ENCODE measurements around the gene LPCAT1. TPM values are rescaled to one million over a fixed set of nuclear protein-coding genes. Genes with fewer than 3 reads are reported as not detected.
"Not testable (repeated sequence)": the region's sequence is repeated elsewhere in the genome, so short reads cannot be mapped to it uniquely, and the experiment has no call there.

LPCAT1 gene, protein sequence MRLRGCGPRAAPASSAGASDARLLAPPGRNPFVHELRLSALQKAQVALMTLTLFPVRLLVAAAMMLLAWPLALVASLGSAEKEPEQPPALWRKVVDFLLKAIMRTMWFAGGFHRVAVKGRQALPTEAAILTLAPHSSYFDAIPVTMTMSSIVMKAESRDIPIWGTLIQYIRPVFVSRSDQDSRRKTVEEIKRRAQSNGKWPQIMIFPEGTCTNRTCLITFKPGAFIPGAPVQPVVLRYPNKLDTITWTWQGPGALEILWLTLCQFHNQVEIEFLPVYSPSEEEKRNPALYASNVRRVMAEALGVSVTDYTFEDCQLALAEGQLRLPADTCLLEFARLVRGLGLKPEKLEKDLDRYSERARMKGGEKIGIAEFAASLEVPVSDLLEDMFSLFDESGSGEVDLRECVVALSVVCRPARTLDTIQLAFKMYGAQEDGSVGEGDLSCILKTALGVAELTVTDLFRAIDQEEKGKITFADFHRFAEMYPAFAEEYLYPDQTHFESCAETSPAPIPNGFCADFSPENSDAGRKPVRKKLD
- total RNA-seq (2012; rRNA removed) (17.7 and 22.2 TPM in 2 replicates), polyA plus RNA-seq (2012; rRNA removed) (31.5 and 33.6 TPM in 2 replicates), Bru-seq, nascent RNA (percentile 80 among the genes with signal in this experiment), BruChase-seq, experiment 1, labeled RNA remaining after a 6-hour chase (percentile 77 among the genes with signal in this experiment), BruChase-seq, experiment 2, labeled RNA remaining after a 2-hour chase (percentile 83 among the genes with signal in this experiment)
- polyA plus RNA-seq (2012; cell fraction: cytosol; rRNA removed), result 38.2 and 38.4 TPM in 2 replicates
- polyA plus RNA-seq (2012; cell fraction: nucleus; rRNA removed; ENCODE audit: low replicate concordance), result 63.9 and 71.1 TPM in 2 replicates
- long read RNA-seq, transcript LPCAT1-201 (14 exons, 3,966 nt), result major isoform, 55 of 88 reads
- long read RNA-seq, partial matches to known transcripts, result 22 of 88 reads
- long read RNA-seq, other reads (novel, unspliced or antisense), result 11 of 88 reads

DNA sequence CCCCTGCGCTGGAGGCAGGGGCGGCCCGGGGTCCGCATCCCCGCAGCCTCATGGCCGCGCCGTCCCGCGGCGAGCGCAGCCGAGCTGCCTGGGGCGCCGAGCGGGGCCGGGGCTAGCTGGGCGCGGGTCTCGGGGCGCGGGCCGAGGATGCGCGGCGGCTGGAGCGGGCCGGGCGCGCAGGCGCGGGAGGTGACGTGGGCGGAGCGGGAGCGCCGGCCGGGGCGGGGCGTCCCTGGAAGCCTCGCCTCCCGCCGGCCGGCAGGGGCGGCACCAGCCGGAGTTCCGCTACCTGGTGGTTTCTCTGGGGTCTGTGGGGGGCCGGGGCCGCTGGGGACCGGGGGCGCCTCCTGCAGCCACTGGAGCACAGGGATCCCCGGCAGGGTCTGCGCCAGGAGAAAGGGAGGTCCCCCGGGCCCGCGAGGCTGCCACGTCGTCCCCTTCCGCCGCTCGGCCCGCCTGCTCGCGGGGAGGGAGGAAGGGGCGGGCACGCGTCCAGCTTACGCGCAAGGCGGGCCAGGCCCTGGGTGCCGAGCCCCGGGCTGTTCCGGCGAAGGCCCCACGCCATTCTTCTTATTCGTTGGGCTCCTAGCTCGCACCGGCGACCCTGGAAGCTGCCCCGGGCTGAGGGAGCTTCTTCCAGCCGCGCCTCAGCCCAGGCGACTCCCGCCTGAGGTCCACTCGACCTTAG is at the start of gene LPCAT1:
Gene LPCAT1 (minus strand): TSS at position 168 of the 688 bp plus-strand sequence. CDS start 116 bp downstream, at position 52.
- H3K9ac ChIP-seq (ENCODE audit: low read depth, low read length), result peak within 1 kb of the TSS; percentile 83

DNA sequence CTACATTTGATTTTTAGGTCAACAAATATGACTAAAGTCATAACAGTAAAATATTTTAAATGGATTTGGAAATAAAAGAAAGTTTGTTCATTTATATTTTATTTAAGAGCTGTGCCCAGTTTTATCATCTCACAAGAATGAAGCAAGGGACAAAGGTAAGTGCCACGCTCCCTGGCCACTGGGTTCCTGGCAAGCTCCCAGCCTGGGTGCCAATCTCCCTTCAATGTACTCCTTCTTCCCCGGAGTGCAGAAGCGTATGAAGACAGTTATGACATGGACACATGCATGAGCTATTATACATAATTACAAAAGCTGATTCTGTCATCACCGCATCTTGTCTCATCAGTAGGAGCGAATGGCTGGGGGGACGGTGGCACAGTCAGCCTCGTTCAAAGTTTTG is 48.1 kb upstream of the LPCAT1 start:
- WGBS, 2 experiments (ENCODE audit: extremely low coverage in 2 of 2, insufficient read length in 1 of 2), result no CpG with 5 or more reads among the region's 7 CpGs
- H3K4me2 ChIP-seq (ENCODE audit: low read depth, low read length); H2BK5ac ChIP-seq (ENCODE audit: low read depth, low read length, poor library complexity, severe bottlenecking); H4K8ac ChIP-seq (ENCODE audit: low read depth in 2 of 2, low read length in 2 of 2); H2BK15ac ChIP-seq (ENCODE audit: low read depth, low read length); H3K9me3 ChIP-seq (ENCODE audit: control insufficient read depth, insufficient read depth, low read length); H4K20me1 ChIP-seq (ENCODE audit: insufficient read depth, low read length); H3K4me1 ChIP-seq (ENCODE audit: control insufficient read depth, insufficient read depth, low read length); H3K9ac ChIP-seq (ENCODE audit: low read depth, low read length); DNase-seq; H3K18ac ChIP-seq (ENCODE audit: low read depth, low read length); H2BK20ac ChIP-seq (ENCODE audit: low read depth, low read length); H3K23ac ChIP-seq (ENCODE audit: low read depth, low read length); BruUV-seq (replicated peaks); H3K27ac ChIP-seq (ENCODE audit: insufficient read depth, low read length); H3K4me3 ChIP-seq (ENCODE audit: insufficient read depth, low read depth, low read length); H2BK120ac ChIP-seq (ENCODE audit: low read depth, low read length); H3K79me1 ChIP-seq (ENCODE audit: low read depth in 1 of 2, low read length in 2 of 2); H3K4ac ChIP-seq (ENCODE audit: low read depth, low read length); dilution Hi-C loops (cut with HindIII; ENCODE audit: low sequenced_read_pairs, unreplicated experiment); H2AK5ac ChIP-seq (ENCODE audit: low read depth, low read length); H2AK9ac ChIP-seq (replicated peaks; ENCODE audit: low read depth, low read length, poor library complexity); H3K27me3 ChIP-seq (ENCODE audit: control insufficient read depth, insufficient read depth, low read length); H2AFZ ChIP-seq (replicated peaks; ENCODE audit: low read length, poor library complexity); H3K9me1 ChIP-seq (ENCODE audit: insufficient read depth, low read length); H3K36me3 ChIP-seq (ENCODE audit: control insufficient read depth, insufficient read depth, low read length); H3K14ac ChIP-seq (replicated peaks; ENCODE audit: low read depth, low read length); H4K91ac ChIP-seq (ENCODE audit: insufficient read depth, low read depth, low read length); ATAC-seq (ENCODE audit: low read depth); H4K5ac ChIP-seq (ENCODE audit: low read depth, low read length); H3K56ac ChIP-seq (ENCODE audit: extremely low read depth, insufficient read depth, low read length); POLR2A ChIA-PET (ENCODE audit: unreplicated experiment); CTCF ChIA-PET; in situ Hi-C loops (cut with MboI; ENCODE audit: low sequenced_read_pairs); intact Hi-C loops (cut with micrococcal nuclease): not testable (repeated sequence)

More for the DNA sequence above, at the start of gene LPCAT1:
- Histone ChIP-seq H3K4me3 (ENCODE audit: insufficient read depth, low read depth, low read length) (peak within 1 kb of the TSS; percentile 99), H3K4me2 (ENCODE audit: low read depth, low read length) (peak within 1 kb of the TSS; percentile 87), H3K4me1 (ENCODE audit: control insufficient read depth, insufficient read depth, low read length) (peaks cover 9% of the 10 kb centered on the region), H3K36me3 (ENCODE audit: control insufficient read depth, insufficient read depth, low read length) (peaks cover 15% of the 10 kb centered on the region), H3K9me3 (ENCODE audit: control insufficient read depth, insufficient read depth, low read length) (no peaks in the 10 kb centered on the region), H2AK5ac (ENCODE audit: low read depth, low read length) (peak within 1 kb of the TSS; percentile 70), H2AFZ (replicated peaks; ENCODE audit: low read length, poor library complexity) (peak within 1 kb of the TSS; percentile 93), H3K18ac (ENCODE audit: low read depth, low read length) (peak within 1 kb of the TSS; percentile 61; the same call in 1 of the 2 replicates), H3K4ac (ENCODE audit: low read depth, low read length) (peak within 1 kb of the TSS; percentile 76), H4K20me1 (ENCODE audit: insufficient read depth, low read length) (peaks cover 36% of the 10 kb centered on the region), H2BK120ac (ENCODE audit: low read depth, low read length) (peak within 1 kb of the TSS; percentile 16; the same call in 1 of the 2 replicates), H3K56ac (ENCODE audit: extremely low read depth, insufficient read depth, low read length) (0 out of 2 replicates have a peak within 1 kb of the TSS, but pooled peaks have one; percentile 0), H3K27me3 (ENCODE audit: control insufficient read depth, insufficient read depth, low read length) (peaks cover 6% of the 10 kb centered on the region), H3K14ac (replicated peaks; ENCODE audit: low read depth, low read length) (peak within 1 kb of the TSS; percentile 69), H2AK9ac (replicated peaks; ENCODE audit: low read depth, low read length, poor library complexity) (peak within 1 kb of the TSS; percentile 95), H3K79me1 (ENCODE audit: low read depth in 1 of 2, low read length in 2 of 2) (peaks cover 7 to 35% of the 10 kb centered on the region in 2 experiments; a peak in 3 of 4 replicates), H3K27ac (ENCODE audit: insufficient read depth, low read length) (peak within 1 kb of the TSS; percentile 92), H3K23ac (ENCODE audit: low read depth, low read length) (peak within 1 kb of the TSS; percentile 90), H4K91ac (ENCODE audit: insufficient read depth, low read depth, low read length) (peak within 1 kb of the TSS; percentile 75), H4K8ac (ENCODE audit: low read depth in 2 of 2, low read length in 2 of 2) (peak within 1 kb of the TSS; percentile 96 to 98), H2BK20ac (ENCODE audit: low read depth, low read length) (no peak within 1 kb of the TSS), H2BK15ac (ENCODE audit: low read depth, low read length) (no peak within 1 kb of the TSS), H3K9me1 (ENCODE audit: insufficient read depth, low read length) (peaks cover 10% of the 10 kb centered on the region; the same call in 1 of the 2 replicates), H4K5ac (ENCODE audit: low read depth, low read length) (peak within 1 kb of the TSS; percentile 87), H2BK5ac (ENCODE audit: low read depth, low read length, poor library complexity, severe bottlenecking) (peak within 1 kb of the TSS; percentile 91)
- BruUV-seq (replicated peaks), result no TSS peak
- dilution Hi-C loops (cut with HindIII; ENCODE audit: low sequenced_read_pairs, unreplicated experiment) (no loop called here), in situ Hi-C loops (cut with MboI; ENCODE audit: low sequenced_read_pairs) (no loop called here), intact Hi-C loops (cut with micrococcal nuclease) (loop anchor here (5.0 kb wide), 2 partner anchors 47 to 118 kb away; no protein-coding TSS in a partner anchor)
- ChIA-PET POLR2A (ENCODE audit: unreplicated experiment) (no interaction called here), CTCF (interaction anchor here (0.6 kb wide), 1 partner anchor 489 kb away, joined by 3 read pairs; no protein-coding TSS in a partner anchor)
- DNase-seq, result peak; percentile 60
- TF ChIP-seq MAZ (IDR thresholded peaks at IDR 0.05; ENCODE audit: borderline replicate concordance, low read depth, low read length), result peak; percentile 84
- TF ChIP-seq POLR2A (IDR thresholded peaks at IDR 0.05; ENCODE audit: low read depth, low read length), result peak; percentile 50
- no peak for TF ChIP-seq SMC3 (IDR thresholded peaks at IDR 0.05; ENCODE audit: low read depth, low read length)
- ATAC-seq (ENCODE audit: low read depth), result peak; percentile 89
- 10% methylated on average over 17 of the region's 85 CpGs; no CpG with 5 or more reads in 1 of the 2 experiments for WGBS, 2 experiments (ENCODE audit: extremely low coverage in 2 of 2, insufficient read length in 1 of 2)

Measured in IMR-90 (cell line).